HepG2 (cell line): Measurements from ENCODE around the gene NPB. TPM values are rescaled to one million over a fixed set of nuclear protein-coding genes. Genes with fewer than 3 reads are reported as not detected.

Experiments
- ATAC-seq: fragments of 200-7000 bp; cut with Tn5 transposase; 3 replicates; pipeline ENCODE4 v1.9.1; 2020; ENCODE audit warnings: mild to moderate bottlenecking, moderate library complexity
- BruUV-seq: library from RNA; stranded (reverse); fragments of 400-500 nt; replicated peaks from 2 replicates; lab custom pipeline; 2021; lab: Mats Ljungman, UMichigan
- CTCF ChIA-PET: fragments of 300-600 bp; formaldehyde crosslinking; extraction: SDS; loops from one replicate; lab custom pipeline; 2021; ENCODE audit warnings: low total read pairs, inconsistent platforms, low intra/inter-chr PET ratio; lab: Yijun Ruan, JAX
- POLR2A ChIA-PET: fragments of 350-600 bp; sonication (Branson Sonifier 250); formaldehyde crosslinking; loops from one replicate; lab custom pipeline; 2020; ENCODE audit warnings: antibody characterized with exemption, inconsistent platforms; lab: Yijun Ruan, JAX
- DNase-seq: peaks from one replicate; pipeline ENCODE4 v3.0.0-alpha.2; 2015; ENCODE audit warnings: low spot score
- FAIRE-seq: peaks from 3 replicates; lab custom pipeline; 2011; peaks lifted over from hg19 to GRCh38; lab: Jason Lieb, UNC
- H2AFZ ChIP-seq: one replicate; pipeline ENCODE4 v1.6.1; 2011; ENCODE audit warnings: low read length, inconsistent platforms
- H3K27ac ChIP-seq: fragments of 300-600 bp; 3 replicates; pipeline ENCODE4 v1.8.0; 2011; ENCODE audit warnings: mixed run types, mild to moderate bottlenecking, mixed read lengths, low read length, inconsistent platforms; ENCODE audit not compliant: insufficient read depth; ENCODE audit errors: extremely low read length
- H3K27me3 ChIP-seq, 2 experiments: fragments of 200-600 bp in 1 of 2; 2 replicates in 1 of 2; 3 replicates in 1 of 2; pipeline versions ENCODE4 v1.6.0 to v1.8.0; 2011; ENCODE audit warnings: low read length in 2 of 2, mild to moderate bottlenecking in 2 of 2, moderate library complexity in 2 of 2, inconsistent platforms in 1 of 2; ENCODE audit not compliant: insufficient read depth in 2 of 2, control insufficient read depth in 1 of 2
- H3K36me3 ChIP-seq, 2 experiments: fragments of 200-600 bp in 1 of 2; replicated peaks in 1 of 2; 2 replicates in 1 of 2; 3 replicates in 1 of 2; pipeline versions ENCODE4 v1.5.1 to v1.8.0; 2011; ENCODE audit warnings: low read length in 2 of 2, inconsistent platforms in 1 of 2; ENCODE audit not compliant: insufficient read depth in 2 of 2, control insufficient read depth in 1 of 2
- H3K4me1 ChIP-seq: 2 replicates; pipeline ENCODE4 v1.5.1; 2012; ENCODE audit warnings: low read length, inconsistent platforms; ENCODE audit not compliant: insufficient read depth
- H3K4me2 ChIP-seq: 2 replicates; pipeline ENCODE4 v1.6.0; 2011; ENCODE audit warnings: low read depth, low read length, inconsistent platforms
- H3K4me3 ChIP-seq, 3 experiments: fragments of 200-600 bp in 1 of 3; sonication (generic), shearing (Covaris generic) in 1 of 3; replicated peaks in 1 of 3; 2 replicates each; pipeline ENCODE4 v1.5.1; 2011 to 2016; ENCODE audit warnings: low read length in 3 of 3, inconsistent platforms in 2 of 3, low read depth in 2 of 3, mild to moderate bottlenecking in 2 of 3, control low read depth in 1 of 3, mixed read lengths in 1 of 3; ENCODE audit not compliant: insufficient read depth in 1 of 3
- H3K79me2 ChIP-seq: one replicate; pipeline ENCODE4 v1.6.1; 2011; ENCODE audit warnings: low read length, inconsistent platforms; ENCODE audit not compliant: insufficient read depth
- H3K9ac ChIP-seq: 2 replicates; pipeline ENCODE4 v1.6.0; 2011; ENCODE audit warnings: mild to moderate bottlenecking, low read depth, low read length, inconsistent platforms; ENCODE audit not compliant: insufficient read depth
- H3K9me3 ChIP-seq: 2 replicates; pipeline ENCODE4 v1.5.1; 2012; ENCODE audit warnings: mild to moderate bottlenecking, low read length
- H4K20me1 ChIP-seq: 2 replicates; pipeline ENCODE4 v1.6.0; 2011; ENCODE audit warnings: inconsistent platforms, mild to moderate bottlenecking, low read length, moderate library complexity; ENCODE audit not compliant: insufficient read depth
- CHD2 ChIP-seq: IDR thresholded peaks from 2 replicates; pipeline ENCODE4 v1.6.1; 2011; ENCODE audit warnings: low read depth, low read length, improper control_type of control experiment
- CREBL2 ChIP-seq: sonication (generic); formaldehyde crosslinking; IDR thresholded peaks from 2 replicates; pipeline ENCODE4 v1.8.1; 2023; ENCODE audit warnings: missing genetic modification reagents, mild to moderate bottlenecking, borderline replicate concordance
- CREM ChIP-seq, 2 experiments: sonication (generic) in 1 of 2; formaldehyde crosslinking in 1 of 2; IDR thresholded peaks; 2 replicates each; pipeline versions ENCODE4 v1.4.0 to v1.6.1; 2016 to 2020; ENCODE audit warnings: antibody characterized with exemption in 1 of 2, mild to moderate bottlenecking in 1 of 2, missing genetic modification reagents in 1 of 2
- FLYWCH1 ChIP-seq: sonication (generic); formaldehyde crosslinking; IDR thresholded peaks from 2 replicates; pipeline ENCODE4 v1.8.1; 2023; ENCODE audit warnings: mild to moderate bottlenecking, missing genetic modification reagents
- GABPA ChIP-seq, 2 experiments: IDR thresholded peaks; 2 replicates each; pipeline ENCODE4 v1.6.1; 2011 to 2016; ENCODE audit warnings: low read depth in 2 of 2, low read length in 1 of 2, missing biosample characterization in 1 of 2, missing genetic modification characterization in 1 of 2
- HCFC1 ChIP-seq: fragments of 150-350 bp; IDR thresholded peaks from 2 replicates; pipeline ENCODE4 v1.6.1; 2014; ENCODE audit warnings: low read depth, low read length
- HOXA5 ChIP-seq: sonication (generic); formaldehyde crosslinking; IDR thresholded peaks from 2 replicates; pipeline ENCODE4 v1.4.0; 2020; ENCODE audit warnings: missing genetic modification reagents
- NAIF1 ChIP-seq: sonication (generic); formaldehyde crosslinking; IDR thresholded peaks from 2 replicates; pipeline ENCODE4 v1.5.0; 2020; ENCODE audit warnings: mild to moderate bottlenecking, missing genetic modification reagents, borderline replicate concordance
- NFYB ChIP-seq: sonication (generic); formaldehyde crosslinking; IDR thresholded peaks from 2 replicates; pipeline ENCODE4 v1.4.0; 2020; ENCODE audit warnings: missing genetic modification reagents
- SIN3A ChIP-seq: IDR thresholded peaks from 2 replicates; pipeline ENCODE4 v1.6.1; 2011; ENCODE audit warnings: low read depth, mild to moderate bottlenecking, control low read depth, low read length, borderline replicate concordance
- TMF1 ChIP-seq: sonication (generic); formaldehyde crosslinking; IDR thresholded peaks from 2 replicates; pipeline ENCODE4 v1.8.1; 2022; ENCODE audit warnings: low read depth, missing genetic modification reagents
- TOPORS ChIP-seq: sonication (generic); formaldehyde crosslinking; IDR thresholded peaks from 2 replicates; pipeline ENCODE4 v1.8.0; 2023; ENCODE audit warnings: mild to moderate bottlenecking, missing genetic modification reagents
- ZBTB2 ChIP-seq: sonication (generic); formaldehyde crosslinking; IDR thresholded peaks from 2 replicates; pipeline ENCODE4 v1.8.0; 2022; ENCODE audit warnings: low read depth, missing genetic modification reagents
- ZNF207 ChIP-seq: fragments of 450-650 bp; IDR thresholded peaks from 2 replicates; pipeline ENCODE4 v1.6.1; 2016; ENCODE audit warnings: antibody characterized with exemption, borderline replicate concordance
- ZNF816 ChIP-seq: sonication (generic); formaldehyde crosslinking; IDR thresholded peaks from 2 replicates; pipeline ENCODE4 v1.8.0; 2022; ENCODE audit warnings: missing genetic modification reagents, mild to moderate bottlenecking, borderline replicate concordance
- whole genome bisulfite sequencing: methylation state at CpG from one replicate; pipeline ENCODE4 v1.1.6; 2017; ENCODE audit warnings: low lambda C conversion rate; 5-methylcytosine and 5-hydroxymethylcytosine counted together
- in situ Hi-C: cut with HindIII; loops from 2 replicates; pipeline ENCODE4 v1.10.0; 2017; ENCODE audit warnings: low pct_unique_long_range_greater_than_20kb; ENCODE audit not compliant: extremely low pct_ligation_motif_present
- intact Hi-C: fragments of 100-400 bp; cut with micrococcal nuclease; formaldehyde crosslinking; loops from one replicate; pipeline ENCODE4 v1.10.0; 2022; ENCODE audit not compliant: unreplicated experiment
- polyA plus RNA-seq, 8 experiments: library from polyadenylated mRNA; depleted of rRNA in 3 of 8; stranded (reverse) in 7 of 8; unstranded in 1 of 8; fragments of >200 nt; fragmentation: Illumina TruSeq in 4 of 8; extraction: Trizol in 4 of 8; gene quantifications; 2 replicates each; pipeline versions ENCODE4 v1.2.1 to v1.2.3, GENCODE V29; 2011 to 2016; ENCODE audit warnings: low read depth in 4 of 8, missing spikeins in 1 of 8, mixed read lengths in 1 of 8; ENCODE audit not compliant: insufficient read depth in 1 of 8
- total RNA-seq, 5 experiments: library from RNA; depleted of rRNA; stranded (reverse); fragments of >200 nt; fragmentation: Illumina TruSeq; extraction: Trizol; gene quantifications; 2 replicates each; pipeline ENCODE4 v1.2.3, GENCODE V29; 2016; ENCODE audit warnings: low read depth in 1 of 5
- TF ChIP-seq, protein P1 (sequence below): IDR thresholded peaks from 2 replicates; pipeline ENCODE4 v1.6.1; 2018; ENCODE audit warnings: missing genetic modification reagents

The NPB gene
- total and polyA plus RNA-seq, 2 of the 13 experiments (the other 11 are each of a cell fraction or from before 2014, with no cell fraction given), result 0.11 to 0.93 TPM

DNA sequence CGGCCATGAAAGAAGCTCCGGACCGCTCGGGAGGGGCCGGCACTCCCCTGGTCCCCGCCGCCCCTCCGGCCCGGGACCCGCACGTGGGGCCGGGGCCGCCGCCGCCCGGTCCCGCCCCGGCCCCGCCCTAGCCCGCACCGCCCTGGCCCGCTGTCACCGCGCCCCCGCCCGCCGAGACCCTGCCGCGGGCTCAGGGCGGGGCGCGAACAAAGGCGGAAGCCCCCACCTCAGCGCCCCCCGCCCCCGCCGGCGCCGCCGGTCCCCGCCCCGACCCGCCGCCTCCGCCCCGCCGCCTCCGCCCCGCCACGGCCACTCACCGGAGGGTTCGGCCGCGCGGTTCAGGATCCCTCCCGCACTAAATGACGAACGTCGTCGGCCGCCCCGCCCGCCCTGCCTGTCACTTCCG, 31.1 kb upstream of the NPB start, which contains the start of gene ARHGDIA:
Gene ARHGDIA (minus strand): TSS at position 357 of the 406 bp plus-strand sequence. CDS start 1,407 bp downstream, outside the sequence.
- DNase-seq, result no peak
- CTCF ChIA-PET, result interaction anchor here (1.4 kb wide), 1 partner anchor 150 kb away, joined by 3 read pairs; no protein-coding TSS in a partner anchor
- Histone ChIP-seq H2AFZ (no peak within 1 kb of the TSS), H3K9ac (peak within 1 kb of the TSS; percentile 100), H4K20me1 (peaks cover 34% of the 10 kb centered on the region; the same call in 1 of the 2 replicates), H3K4me3 (peak within 1 kb of the TSS; percentile 72 to 92 (median 90)), H3K4me2 (peak within 1 kb of the TSS; percentile 94), H3K36me3 (peaks cover 12 to 18% of the 10 kb centered on the region in 2 experiments), H3K27me3 (no peaks in the 10 kb centered on the region), H3K4me1 (peaks cover 58% of the 10 kb centered on the region), H3K27ac (peak within 1 kb of the TSS; percentile 98), H3K9me3 (no peaks in the 10 kb centered on the region), H3K79me2 (peaks cover 24% of the 10 kb centered on the region)
- intact Hi-C loops, result loop anchor here (5.0 kb wide), 1 partner anchor 41 kb away; the partner anchor contains the start of gene PCYT2
- peak; percentile 8; the same call in 1 of the 2 replicates for TF ChIP-seq TOPORS (CRISPR knock-in tag)
- 0 out of 2 replicates have a peak, but pooled peaks have one; percentile 58 for TF ChIP-seq NAIF1
- no peak for TF ChIP-seq ZNF207
- TF ChIP-seq NFYB (CRISPR knock-in tag), result peak; percentile 10; the same call in 1 of the 2 replicates
- TF ChIP-seq HCFC1, result no peak
- no peak for TF ChIP-seq HOXA5 (CRISPR knock-in tag)
- no peak for TF ChIP-seq CREBL2 (CRISPR knock-in tag)
- TF ChIP-seq CREM (IDR thresholded peaks at IDR 0.05), result no peak
- 0 out of 2 replicates have a peak, but pooled peaks have one; percentile 20 for TF ChIP-seq CREM (CRISPR knock-in tag; IDR thresholded peaks at IDR 0.05)
- 0 out of 2 replicates have a peak, but pooled peaks have one; percentile 11 for TF ChIP-seq CHD2
- 0 out of 2 replicates have a peak, but pooled peaks have one; percentile 40 for TF ChIP-seq ZNF816 (CRISPR knock-in tag)
- no peak for TF ChIP-seq GABPA (IDR thresholded peaks at IDR 0.05; ENCODE audit: low read depth, low read length)
- TF ChIP-seq GABPA (CRISPR knock-in tag; IDR thresholded peaks at IDR 0.05; ENCODE audit: low read depth), result peak; percentile 87
- peak; percentile 31; the same call in 1 of the 2 replicates for TF ChIP-seq FLYWCH1
- peak; percentile 60; the same call in 1 of the 2 replicates for TF ChIP-seq SIN3A
- peak; percentile 29; the same call in 1 of the 2 replicates for TF ChIP-seq TMF1
- TF ChIP-seq, protein P1, sequence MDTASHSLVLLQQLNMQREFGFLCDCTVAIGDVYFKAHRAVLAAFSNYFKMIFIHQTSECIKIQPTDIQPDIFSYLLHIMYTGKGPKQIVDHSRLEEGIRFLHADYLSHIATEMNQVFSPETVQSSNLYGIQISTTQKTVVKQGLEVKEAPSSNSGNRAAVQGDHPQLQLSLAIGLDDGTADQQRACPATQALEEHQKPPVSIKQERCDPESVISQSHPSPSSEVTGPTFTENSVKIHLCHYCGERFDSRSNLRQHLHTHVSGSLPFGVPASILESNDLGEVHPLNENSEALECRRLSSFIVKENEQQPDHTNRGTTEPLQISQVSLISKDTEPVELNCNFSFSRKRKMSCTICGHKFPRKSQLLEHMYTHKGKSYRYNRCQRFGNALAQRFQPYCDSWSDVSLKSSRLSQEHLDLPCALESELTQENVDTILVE (CRISPR knock-in tag), result peak; percentile 95; the same call in 1 of the 2 replicates
- peak; percentile 96; the same call in 1 of the 2 replicates for TF ChIP-seq ZBTB2 (CRISPR knock-in tag)
- WGBS, result no CpG with 5 or more reads among the region's 64 CpGs
- POLR2A ChIA-PET, result interaction anchor here (1.0 to 4.3 kb wide), 10 partner anchors 9 to 232 kb away, joined by 3 to 26 read pairs (median 8); partner anchors contain the start of genes ALYREF, ANAPC11, CENPX and DCXR
- FAIRE-seq, result no peak
- in situ Hi-C loops, result no loop called here
- peak; percentile 3; the same call in 2 of the 3 replicates for ATAC-seq
- BruUV-seq, result no TSS peak
